Ramos (cell line): ENCODE data around the gene PTK7.
"Not testable (repeated sequence)": the region's sequence is repeated elsewhere in the genome, so short reads cannot be mapped to it uniquely, and the experiment has no call there.

ENCODE experiments used
- in situ Hi-C: fragments of 300-500 bp; cut with MboI; formaldehyde crosslinking; loops from one replicate; pipeline ENCODE4 v1.14.3; 2022; ENCODE audit warnings: low sequenced_read_pairs; ENCODE audit not compliant: unreplicated experiment

The PTK7 gene

GRCh38 chr6:43075670-43076463, at the start of gene PTK7:
Gene PTK7, plus strand, starts transcription at chr6:43076314. Its CDS starts 175 bp downstream, at chr6:43076489.
- in situ Hi-C loops: no loop called here

GRCh38 chr6:43026365-43026764, 49.7 kb upstream of the PTK7 start:
- in situ Hi-C loops: no loop called here

DNA sequence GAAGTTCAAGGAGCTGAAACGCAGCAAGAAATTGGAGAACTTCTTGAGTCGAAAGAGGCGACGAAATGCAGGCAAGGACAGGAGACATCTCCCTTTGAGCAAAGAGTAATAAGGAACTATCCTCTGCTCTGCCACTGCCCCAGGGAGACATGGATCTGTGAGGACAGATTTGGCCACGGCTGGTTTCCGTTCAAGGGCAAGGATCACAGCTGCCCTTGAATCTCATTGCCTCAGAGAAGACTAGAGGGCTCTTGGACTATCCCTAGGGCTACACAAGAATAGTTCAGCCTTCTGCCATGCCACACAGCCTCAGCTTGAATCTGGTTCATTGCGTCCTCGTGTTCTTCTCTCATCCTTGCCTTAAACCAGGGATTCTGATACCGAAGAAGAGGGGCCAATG, 47.0 kb upstream of the PTK7 start:
- in situ Hi-C loops: no loop called here

DNA sequence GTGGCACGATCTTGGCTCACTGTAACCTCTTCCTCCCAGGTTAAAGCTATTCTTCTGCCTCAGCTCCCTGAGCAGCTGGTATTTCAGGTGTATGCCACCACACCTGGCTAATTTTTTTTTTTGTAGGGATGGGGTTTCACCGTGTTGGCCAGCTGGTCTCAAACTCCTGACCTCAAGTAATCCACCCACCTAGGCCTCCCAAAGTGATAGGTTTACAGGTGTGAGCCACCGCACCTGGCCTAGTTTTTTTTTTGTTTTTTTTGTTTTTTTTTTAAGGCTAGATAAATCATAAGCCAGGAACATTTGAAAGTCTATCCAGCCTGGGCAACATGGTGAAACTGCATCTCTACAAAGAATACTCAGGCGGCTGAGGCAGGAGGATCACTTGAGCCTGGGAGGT, 43.8 kb upstream of the PTK7 start:
- in situ Hi-C loops: no loop called here

DNA sequence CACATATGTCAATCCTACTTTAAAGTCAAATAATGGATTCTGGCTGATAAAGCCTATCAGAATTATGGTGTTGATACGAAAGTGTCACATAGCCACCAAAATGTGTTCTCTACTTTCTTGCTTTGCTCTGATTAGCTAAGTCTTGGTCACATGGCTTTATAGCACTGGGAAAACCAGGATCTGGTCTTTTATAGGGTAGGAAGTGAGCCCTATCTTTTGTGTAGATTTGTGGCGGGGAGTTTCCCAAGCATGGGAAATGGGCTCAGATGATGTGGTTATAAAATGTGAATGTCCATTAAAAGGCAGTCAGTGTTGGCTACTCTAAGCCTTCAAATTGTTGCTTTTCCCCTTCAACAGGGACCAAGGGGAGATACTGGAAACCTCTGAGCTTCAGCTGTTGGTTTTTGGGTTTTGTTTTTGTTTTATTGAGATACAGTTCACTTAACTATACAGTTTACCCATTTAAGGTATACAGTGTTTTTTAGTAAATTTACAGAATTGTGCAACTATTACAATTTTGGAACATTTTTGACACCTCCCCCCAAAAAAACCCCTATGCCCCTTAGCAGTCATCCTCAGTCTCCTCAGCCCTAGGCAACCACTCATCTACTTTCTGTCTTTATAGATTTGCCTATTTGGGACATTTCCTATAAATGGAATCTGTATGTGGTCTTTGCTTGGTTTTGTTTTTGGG, 42.5 kb upstream of the PTK7 start:
- in situ Hi-C loops: no loop called here

DNA sequence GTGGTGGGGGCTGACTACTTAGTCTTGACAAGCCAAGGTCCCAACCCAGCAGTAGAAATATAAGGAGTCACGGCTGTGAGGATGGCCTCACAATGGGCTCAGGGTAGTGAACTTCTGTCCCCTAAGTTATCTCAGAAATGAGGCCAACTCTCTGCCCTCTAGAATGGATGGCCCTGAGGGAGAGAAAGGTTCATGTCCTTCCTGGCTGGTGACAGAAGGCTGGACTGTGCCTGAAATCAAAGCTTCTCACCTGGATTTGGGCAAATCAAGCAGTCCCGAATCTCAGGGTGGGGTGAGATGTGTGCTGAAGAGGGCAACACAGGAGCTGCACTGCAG, 42.0 kb upstream of the PTK7 start:
- in situ Hi-C loops: no loop called here

DNA sequence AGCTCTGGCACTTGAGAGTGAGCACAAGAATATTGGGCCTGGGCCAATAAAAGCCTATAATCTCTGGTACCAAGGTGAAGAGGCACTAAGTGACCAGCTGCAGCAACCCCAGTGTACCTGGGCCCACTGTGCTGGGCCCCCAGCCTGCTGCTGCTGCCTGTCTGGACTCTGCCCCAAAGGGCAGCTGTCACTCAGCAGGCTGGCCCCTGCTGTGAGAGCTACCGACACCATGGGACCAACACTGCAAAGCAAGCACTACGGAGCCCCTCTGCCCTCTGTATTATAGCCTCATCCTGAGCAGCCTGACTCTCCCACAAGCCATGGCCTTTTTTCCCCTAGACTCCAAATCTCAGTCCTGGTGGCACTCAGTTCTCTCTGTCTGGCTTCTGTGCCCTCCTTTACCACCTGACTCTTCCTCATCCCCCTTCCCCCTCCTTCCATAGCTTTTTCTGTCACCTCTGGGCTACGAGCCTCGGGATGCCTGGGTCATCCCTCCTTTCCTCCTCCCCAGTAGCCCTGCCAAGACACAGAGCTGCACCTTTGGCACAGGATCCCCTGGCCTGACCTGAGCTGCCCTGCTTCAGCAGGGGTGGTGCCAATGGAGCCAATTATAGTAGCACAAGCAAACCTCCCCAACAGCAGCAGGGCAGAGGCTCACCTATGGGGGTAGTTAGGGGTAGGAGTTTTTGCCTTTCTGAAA, 40.5 kb upstream of the PTK7 start:
- in situ Hi-C loops: no loop called here

- in situ Hi-C loops: no loop called here
Observed at GRCh38 chr6:43036712-43037111, 39.4 kb upstream of the PTK7 start.

DNA sequence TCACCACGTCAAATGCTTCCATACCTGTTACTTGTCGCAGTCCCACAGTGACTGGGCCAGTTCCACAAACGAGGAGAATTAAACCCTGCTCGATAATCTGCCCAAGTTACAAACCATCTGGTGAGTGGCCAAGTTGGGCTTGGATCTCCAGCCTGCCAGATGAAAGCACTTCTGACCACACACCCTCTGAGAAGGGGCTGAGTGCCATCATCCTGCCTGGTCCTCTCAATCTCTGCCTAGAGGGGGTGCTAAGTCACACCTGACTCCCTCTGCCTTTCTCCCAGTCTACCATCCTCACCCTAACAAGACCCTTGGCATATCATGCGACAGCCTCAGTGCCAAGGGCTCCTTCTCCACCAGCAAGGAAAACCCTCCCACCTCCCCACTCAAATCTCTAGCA, 38.9 kb upstream of the PTK7 start:
- in situ Hi-C loops: no loop called here

GRCh38 chr6:43037706-43038105, 38.4 kb upstream of the PTK7 start:
- in situ Hi-C loops: no loop called here

DNA sequence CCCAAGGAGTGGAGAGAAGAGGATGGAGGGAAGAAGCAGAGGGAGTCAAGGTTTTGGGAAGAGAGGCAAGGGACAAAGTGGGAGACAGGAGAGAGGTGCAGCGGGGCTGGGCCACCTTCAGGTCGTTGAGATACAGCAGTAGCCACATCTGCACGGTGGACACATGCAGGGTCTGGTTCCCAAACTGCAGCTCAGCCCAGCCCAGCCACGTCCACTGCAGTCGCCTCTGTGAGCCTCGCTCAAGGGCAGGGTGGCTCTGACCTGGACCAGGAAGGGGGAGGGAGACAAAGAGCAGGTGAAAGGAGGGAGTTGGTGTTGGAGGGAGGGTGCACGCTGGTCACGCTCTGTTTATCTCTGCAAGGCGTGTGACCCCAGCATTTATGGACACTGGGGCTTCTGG, 37.4 kb upstream of the PTK7 start:
- in situ Hi-C loops: no loop called here

DNA sequence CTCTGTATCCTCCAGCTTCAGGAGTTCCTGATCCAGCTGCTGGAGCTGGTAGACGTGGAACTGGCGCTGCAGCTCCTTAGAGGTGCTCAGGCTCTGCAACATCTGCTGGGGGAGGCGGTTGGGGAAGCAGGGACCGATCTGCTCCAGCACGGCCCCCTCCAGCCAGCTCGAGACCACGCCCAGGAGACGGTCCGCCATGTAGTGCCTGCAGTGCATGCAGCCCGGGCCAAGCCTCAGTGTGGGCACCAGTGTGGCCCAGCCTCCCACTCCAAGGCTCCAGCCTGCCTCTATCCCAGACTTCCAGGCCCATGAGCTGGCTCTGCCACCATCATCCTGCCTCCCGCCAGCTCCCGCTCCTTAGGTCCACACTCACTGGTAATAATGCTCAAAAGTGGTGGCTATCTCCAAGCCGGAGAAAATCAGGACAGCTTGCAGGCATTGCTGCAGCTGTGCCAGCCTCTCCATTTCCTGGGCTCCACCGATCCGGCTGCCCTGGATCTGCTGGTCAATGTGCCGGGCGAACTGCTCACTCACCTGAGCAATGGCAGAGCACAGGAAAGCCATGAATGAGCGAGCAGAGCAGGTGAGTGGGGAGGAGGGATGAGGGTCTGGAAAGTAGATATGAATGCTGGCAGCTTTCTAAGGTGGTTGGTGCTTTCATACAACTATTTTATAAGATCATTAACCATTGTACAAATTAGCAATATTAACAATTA, 35.4 kb upstream of the PTK7 start:
- in situ Hi-C loops: no loop called here

DNA sequence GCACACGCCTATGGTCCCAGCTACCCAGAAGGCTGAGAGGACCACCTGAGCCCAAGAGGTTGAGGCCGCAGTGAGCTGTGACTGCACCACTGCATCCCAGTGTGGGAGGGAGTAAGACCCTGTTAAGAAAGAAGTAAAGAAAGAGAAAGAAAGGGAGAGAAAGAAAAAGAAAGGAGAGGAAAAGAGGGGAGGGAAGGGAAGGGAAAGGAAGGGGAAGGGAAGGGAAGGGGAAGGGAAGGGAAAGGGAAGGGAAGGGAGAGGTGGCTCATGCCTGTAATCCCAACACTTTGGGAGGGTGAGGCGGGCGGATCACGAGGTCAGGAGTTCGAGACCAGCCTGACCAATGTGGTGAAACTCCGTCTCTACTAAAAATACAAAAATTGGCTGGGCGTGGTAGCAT, 34.6 kb upstream of the PTK7 start:
- in situ Hi-C loops: not testable (repeated sequence)

- in situ Hi-C loops: no loop called here
Observed at GRCh38 chr6:43043310-43043709, 32.8 kb upstream of the PTK7 start.

GRCh38 chr6:43045371-43045930, 30.7 kb upstream of the PTK7 start:
- in situ Hi-C loops: no loop called here

GRCh38 chr6:43047998-43048397, 28.1 kb upstream of the PTK7 start:
- in situ Hi-C loops: no loop called here

DNA sequence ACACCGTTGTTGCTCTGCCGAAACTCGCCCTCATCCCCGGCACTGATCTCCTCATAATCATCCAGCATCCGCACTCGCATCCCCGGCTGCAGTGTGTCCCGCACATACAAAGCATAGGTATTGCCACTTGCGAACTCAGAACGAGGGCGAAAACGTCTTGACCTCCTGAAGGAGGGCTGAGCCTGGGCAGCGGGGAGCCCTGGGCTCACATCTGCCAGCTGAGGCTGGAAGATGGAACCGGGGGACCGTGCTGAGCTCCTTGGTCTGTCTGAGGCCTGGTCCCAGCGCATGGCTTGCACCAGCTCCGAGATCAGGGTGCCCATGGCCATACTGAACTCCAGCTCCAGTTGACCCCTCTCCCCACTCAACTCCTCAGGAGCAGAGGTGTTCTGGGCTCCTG, 25.1 kb upstream of the PTK7 start:
- in situ Hi-C loops: no loop called here

DNA sequence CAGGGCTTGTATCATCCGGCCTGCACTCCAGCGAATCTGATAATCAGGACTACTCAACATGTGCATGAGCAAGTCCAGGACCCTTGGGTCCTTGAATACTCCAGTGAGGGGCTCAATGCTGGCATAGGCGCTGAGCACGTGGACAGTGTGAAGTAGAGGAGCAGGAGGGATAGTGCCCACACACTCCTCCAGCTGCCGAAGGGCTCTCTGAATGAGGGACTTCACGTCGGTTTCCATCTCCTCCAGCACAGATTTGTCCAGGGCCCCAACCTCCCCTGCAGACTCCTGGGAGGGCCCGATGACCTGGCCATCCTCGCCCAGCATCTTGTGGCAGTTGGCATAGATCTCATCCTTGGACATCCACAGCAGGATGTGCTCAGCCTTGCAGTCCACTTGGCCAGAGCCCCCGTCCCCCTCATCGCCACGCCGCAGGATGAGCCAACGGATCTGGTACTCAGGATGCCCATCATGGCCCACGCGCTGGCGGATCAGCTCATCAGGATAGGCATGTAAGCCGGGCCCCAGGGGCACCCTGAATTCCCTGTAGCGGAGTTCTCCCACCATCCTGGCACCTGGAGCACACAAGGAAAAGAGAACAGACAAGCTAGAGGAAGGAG, 23.8 kb upstream of the PTK7 start:
- in situ Hi-C loops: no loop called here

- in situ Hi-C loops: no loop called here
Observed at GRCh38 chr6:43052842-43053544, 23.1 kb upstream of the PTK7 start.
